GM23338 (cell line): ENCODE measurements around the gene ARHGAP30.

Experiments
- CREB1 ChIP-seq: fragments of 250-450 bp; sonication (Bioruptor Pico); IDR thresholded peaks from 2 replicates; pipeline ENCODE4 v1.5.0; 2020; ENCODE audit warnings: low read depth, mild to moderate bottlenecking, moderate library complexity
- CTCF ChIP-seq, 2 experiments: fragments of 200-600 bp in 1 of 2; sonication (generic) in 1 of 2; conservative IDR thresholded peaks; 2 replicates each; pipeline versions ENCODE4 v1.5.1 to v1.6.1; 2016 to 2017; ENCODE audit warnings: antibody characterized with exemption in 2 of 2, low read depth in 2 of 2, mild to moderate bottlenecking in 2 of 2, moderate library complexity in 1 of 2
- EZH2 ChIP-seq: fragments of 200-600 bp; sonication (generic); IDR thresholded peaks from one replicate; pipeline ENCODE4 v1.8.0; 2017; ENCODE audit warnings: antibody characterized with exemption, mild to moderate bottlenecking, low read depth; ENCODE audit not compliant: unreplicated experiment
- EZH2phosphoT487 ChIP-seq: fragments of 200-600 bp; sonication (generic); IDR thresholded peaks from one replicate; pipeline ENCODE4 v1.8.1; 2018; ENCODE audit warnings: antibody characterized with exemption; ENCODE audit not compliant: unreplicated experiment
- JUNB ChIP-seq: IDR thresholded peaks from one replicate; pipeline ENCODE4 v1.6.1; 2016; ENCODE audit warnings: antibody characterized with exemption; ENCODE audit not compliant: unreplicated experiment
- POLR2AphosphoS5 ChIP-seq: IDR thresholded peaks from 2 replicates; pipeline ENCODE4 v1.6.1; 2016; ENCODE audit warnings: antibody characterized with exemption, low read depth
- STAT1 ChIP-seq: IDR thresholded peaks from one replicate; pipeline ENCODE4 v1.6.1; 2016; ENCODE audit warnings: antibody characterized with exemption; ENCODE audit not compliant: unreplicated experiment
- TF ChIP-seq, protein P1 (sequence below): IDR thresholded peaks from one replicate; pipeline ENCODE4 v1.6.1; 2018; ENCODE audit warnings: antibody characterized with exemption; ENCODE audit not compliant: unreplicated experiment

DNA sequence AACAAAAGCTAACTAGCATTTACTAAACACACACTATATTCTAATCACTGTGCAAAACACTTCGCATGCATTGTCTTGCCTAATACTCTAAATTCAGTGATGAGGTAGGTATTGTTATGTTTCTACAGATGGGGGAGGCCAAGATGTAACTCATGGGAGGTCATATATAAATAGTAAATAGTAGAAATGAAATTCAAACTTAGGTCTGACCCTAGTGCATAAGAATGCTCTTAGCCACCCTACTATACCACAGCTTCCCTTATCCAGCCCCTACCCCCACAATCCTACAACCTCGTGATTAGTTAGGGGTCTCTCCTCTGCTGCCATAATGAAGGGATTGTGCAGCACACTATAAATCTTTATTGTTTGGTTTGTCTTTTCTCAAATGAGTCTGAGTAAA lies 44.9 kb upstream of the ARHGAP30 start:
- TF ChIP-seq EZH2 (no peak), CTCF (conservative IDR thresholded peaks at IDR 0.05; ENCODE audit: low read depth in 2 of 2) (no peak), POLR2AphosphoS5 (no peak), EZH2phosphoT487 (no peak), CREB1 (CRISPR knock-in tag) (no peak), STAT1 (no peak), JUNB (no peak)
- TF ChIP-seq, protein P1, sequence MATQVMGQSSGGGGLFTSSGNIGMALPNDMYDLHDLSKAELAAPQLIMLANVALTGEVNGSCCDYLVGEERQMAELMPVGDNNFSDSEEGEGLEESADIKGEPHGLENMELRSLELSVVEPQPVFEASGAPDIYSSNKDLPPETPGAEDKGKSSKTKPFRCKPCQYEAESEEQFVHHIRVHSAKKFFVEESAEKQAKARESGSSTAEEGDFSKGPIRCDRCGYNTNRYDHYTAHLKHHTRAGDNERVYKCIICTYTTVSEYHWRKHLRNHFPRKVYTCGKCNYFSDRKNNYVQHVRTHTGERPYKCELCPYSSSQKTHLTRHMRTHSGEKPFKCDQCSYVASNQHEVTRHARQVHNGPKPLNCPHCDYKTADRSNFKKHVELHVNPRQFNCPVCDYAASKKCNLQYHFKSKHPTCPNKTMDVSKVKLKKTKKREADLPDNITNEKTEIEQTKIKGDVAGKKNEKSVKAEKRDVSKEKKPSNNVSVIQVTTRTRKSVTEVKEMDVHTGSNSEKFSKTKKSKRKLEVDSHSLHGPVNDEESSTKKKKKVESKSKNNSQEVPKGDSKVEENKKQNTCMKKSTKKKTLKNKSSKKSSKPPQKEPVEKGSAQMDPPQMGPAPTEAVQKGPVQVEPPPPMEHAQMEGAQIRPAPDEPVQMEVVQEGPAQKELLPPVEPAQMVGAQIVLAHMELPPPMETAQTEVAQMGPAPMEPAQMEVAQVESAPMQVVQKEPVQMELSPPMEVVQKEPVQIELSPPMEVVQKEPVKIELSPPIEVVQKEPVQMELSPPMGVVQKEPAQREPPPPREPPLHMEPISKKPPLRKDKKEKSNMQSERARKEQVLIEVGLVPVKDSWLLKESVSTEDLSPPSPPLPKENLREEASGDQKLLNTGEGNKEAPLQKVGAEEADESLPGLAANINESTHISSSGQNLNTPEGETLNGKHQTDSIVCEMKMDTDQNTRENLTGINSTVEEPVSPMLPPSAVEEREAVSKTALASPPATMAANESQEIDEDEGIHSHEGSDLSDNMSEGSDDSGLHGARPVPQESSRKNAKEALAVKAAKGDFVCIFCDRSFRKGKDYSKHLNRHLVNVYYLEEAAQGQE = no peak
